GM13977 (cell line): ENCODE data around the gene DRAM2.

Experiments used
- DNase-seq: peaks from one replicate; pipeline ENCODE4 v3.0.0; 2012; ENCODE audit warnings: low spot score
- CTCF ChIP-seq: IDR thresholded peaks from 2 replicates; pipeline ENCODE4 v1.5.1; 2012; ENCODE audit warnings: mild to moderate bottlenecking, control low read depth; ENCODE audit not compliant: insufficient read depth; ENCODE audit errors: extremely low read depth, missing control alignments
- in situ Hi-C: fragments of 300-500 bp; cut with MboI; formaldehyde crosslinking; loops from one replicate; pipeline ENCODE4 v1.12.0; 2022; ENCODE audit warnings: low sequenced_read_pairs, low pct_unique_long_range_greater_than_20kb, mixed read lengths, inconsistent platforms; ENCODE audit not compliant: unreplicated experiment

DRAM2 gene

GRCh38 chr1:111175349-111175748 lies 35.5 kb upstream of the DRAM2 start:
- no peak for TF ChIP-seq CTCF
- DNase-seq: no peak
- in situ Hi-C loops: no loop called here

- in situ Hi-C loops: no loop called here
- no peak for DNase-seq
- TF ChIP-seq CTCF: no peak
Measured at GRCh38 chr1:111174070-111174469, 34.2 kb upstream of the DRAM2 start.

GRCh38 chr1:111172463-111172862 lies 32.6 kb upstream of the DRAM2 start:
- TF ChIP-seq CTCF: no peak
- in situ Hi-C loops: no loop called here
- DNase-seq: no peak

GRCh38 chr1:111164151-111164550 lies 24.3 kb upstream of the DRAM2 start:
- no peak for DNase-seq
- in situ Hi-C loops: no loop called here
- no peak for TF ChIP-seq CTCF

- TF ChIP-seq CTCF: no peak
- in situ Hi-C loops: no loop called here
- DNase-seq: no peak
Measured at GRCh38 chr1:111163363-111163762, 23.5 kb upstream of the DRAM2 start.

- DNase-seq: no peak
- TF ChIP-seq CTCF: no peak
- in situ Hi-C loops: no loop called here
Measured at GRCh38 chr1:111162488-111162880, 22.6 kb upstream of the DRAM2 start.
